Astrocyte (in vitro differentiated cells and primary cell): ENCODE results near the gene ROCK1.

Experiments
- EZH2 ChIP-seq: IDR thresholded peaks from 2 replicates; pipeline ENCODE4 v1.6.1; 2012; ENCODE audit warnings: mild to moderate bottlenecking, low read length, inconsistent platforms; ENCODE audit not compliant: insufficient read depth
- TF ChIP-seq, protein P1 (sequence below): IDR thresholded peaks from 2 replicates; pipeline ENCODE4 v1.5.1; 2011; ENCODE audit warnings: low read depth, mild to moderate bottlenecking, inconsistent platforms, low read length, moderate library complexity; ENCODE audit not compliant: insufficient read depth

DNA sequence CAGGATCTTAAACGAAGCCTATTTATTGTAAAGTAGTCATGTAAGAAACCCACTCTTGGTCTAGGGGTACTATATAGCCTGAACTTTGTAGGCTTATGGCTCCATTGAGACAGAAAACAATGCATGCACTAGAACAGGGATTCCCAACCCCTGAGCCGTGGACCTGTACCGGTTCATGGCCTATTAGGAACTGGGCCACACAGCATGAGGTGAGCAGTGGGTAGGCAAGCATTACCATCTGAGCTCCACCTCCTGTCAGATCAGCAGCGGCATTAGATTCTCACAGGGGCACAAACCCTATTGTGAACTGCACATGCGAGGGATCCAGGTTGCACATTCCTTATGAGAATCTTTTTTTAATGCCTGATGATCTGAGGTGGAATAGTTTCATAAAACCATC lies 59.2 kb downstream of the ROCK1 start:
- TF ChIP-seq, protein P1, sequence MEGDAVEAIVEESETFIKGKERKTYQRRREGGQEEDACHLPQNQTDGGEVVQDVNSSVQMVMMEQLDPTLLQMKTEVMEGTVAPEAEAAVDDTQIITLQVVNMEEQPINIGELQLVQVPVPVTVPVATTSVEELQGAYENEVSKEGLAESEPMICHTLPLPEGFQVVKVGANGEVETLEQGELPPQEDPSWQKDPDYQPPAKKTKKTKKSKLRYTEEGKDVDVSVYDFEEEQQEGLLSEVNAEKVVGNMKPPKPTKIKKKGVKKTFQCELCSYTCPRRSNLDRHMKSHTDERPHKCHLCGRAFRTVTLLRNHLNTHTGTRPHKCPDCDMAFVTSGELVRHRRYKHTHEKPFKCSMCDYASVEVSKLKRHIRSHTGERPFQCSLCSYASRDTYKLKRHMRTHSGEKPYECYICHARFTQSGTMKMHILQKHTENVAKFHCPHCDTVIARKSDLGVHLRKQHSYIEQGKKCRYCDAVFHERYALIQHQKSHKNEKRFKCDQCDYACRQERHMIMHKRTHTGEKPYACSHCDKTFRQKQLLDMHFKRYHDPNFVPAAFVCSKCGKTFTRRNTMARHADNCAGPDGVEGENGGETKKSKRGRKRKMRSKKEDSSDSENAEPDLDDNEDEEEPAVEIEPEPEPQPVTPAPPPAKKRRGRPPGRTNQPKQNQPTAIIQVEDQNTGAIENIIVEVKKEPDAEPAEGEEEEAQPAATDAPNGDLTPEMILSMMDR, result no peak
- no peak for TF ChIP-seq EZH2
